ENCODE data around the gene ACRBP.

The ACRBP gene

DNA sequence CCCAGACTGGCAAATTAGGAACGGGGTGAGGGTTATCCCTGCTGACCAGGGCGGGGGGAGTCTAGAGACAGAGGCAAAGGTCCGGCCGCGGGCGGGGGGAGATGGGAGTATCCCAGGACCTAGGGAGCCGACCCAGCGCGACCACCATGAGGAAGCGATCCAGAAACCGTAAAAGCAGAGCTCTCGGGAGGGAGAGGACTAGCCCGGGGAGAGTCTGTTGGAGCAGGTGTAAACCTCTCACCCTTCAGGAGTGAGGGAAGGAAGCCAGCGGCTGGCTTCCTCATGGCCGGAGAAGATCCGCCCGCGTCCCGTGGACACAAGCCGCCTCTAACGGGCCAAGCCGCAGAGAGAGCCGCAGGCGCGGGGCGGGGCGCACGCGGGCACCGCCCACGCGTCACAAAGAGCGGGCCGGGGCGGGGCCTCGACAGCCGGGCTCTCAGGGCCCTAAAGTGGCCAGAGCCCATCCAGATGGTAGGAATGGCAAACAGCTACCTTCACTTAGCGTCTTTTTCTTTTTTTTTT lies at the start of gene ACRBP:
Gene ACRBP, minus strand, starts transcription at position 350 of the 522 bp plus-strand sequence. Its CDS starts 66 bp downstream, at position 284.
- no peak for DNase-seq (ENCODE audit: low read depth, low spot score)

DNA sequence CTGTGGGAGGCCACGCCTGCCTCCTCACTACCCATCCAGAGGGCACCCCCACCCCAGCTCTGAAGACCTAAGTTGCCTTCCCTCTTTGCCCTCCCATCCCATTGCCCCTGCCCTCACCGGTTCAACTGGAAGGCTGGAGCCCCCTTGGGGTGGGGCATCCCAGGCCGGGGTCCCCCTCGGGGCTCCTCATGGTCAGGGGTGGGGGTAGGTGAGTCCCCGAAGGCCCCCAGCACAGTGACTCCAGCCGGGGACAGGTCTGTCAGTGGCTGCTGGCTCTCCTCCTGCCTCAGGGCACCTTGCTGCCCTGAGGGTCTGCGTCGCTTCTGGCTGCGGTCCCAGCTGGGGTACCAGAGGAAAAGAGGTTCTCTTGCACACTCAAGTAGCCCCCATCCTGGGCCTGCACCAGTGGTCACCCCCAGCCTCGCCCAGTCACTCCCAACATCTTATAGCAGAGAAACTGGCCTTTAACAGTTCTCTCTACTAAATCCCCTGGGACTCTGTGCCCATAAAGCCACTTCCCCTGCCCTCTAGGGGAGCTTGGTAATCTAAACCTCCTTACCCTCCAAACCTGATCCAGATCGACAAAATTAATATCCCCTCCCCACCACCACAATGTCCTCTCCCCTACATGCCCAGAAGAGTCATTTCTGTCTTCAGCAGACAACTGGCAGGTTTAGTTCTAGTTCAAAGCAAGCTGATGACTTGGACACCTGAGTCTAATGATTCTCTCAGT lies 48.2 kb upstream of the ACRBP start:
- no peak for DNase-seq (ENCODE audit: low read depth, low spot score)

DNA sequence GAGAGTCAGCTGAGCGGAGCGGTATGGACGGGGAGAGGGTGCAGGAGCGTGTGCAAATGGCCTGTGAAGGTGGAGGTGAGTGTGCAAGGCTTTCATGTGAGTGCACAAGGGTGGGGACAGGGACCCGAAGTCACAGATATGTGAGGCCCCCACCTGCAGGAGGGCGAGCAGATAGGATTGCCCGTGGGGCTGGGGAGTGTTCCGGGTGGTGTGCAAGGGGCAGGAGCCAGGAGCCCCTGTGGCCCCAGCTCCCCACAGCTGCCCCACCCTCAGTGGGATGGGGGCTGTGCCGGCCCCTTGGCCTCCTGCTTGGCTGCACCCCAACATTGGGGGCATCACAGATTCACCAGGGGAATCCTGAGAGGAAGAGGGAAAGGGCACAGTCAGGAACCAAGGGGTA lies 47.5 kb upstream of the ACRBP start:
- no peak for DNase-seq (ENCODE audit: low read depth, low spot score)

DNA sequence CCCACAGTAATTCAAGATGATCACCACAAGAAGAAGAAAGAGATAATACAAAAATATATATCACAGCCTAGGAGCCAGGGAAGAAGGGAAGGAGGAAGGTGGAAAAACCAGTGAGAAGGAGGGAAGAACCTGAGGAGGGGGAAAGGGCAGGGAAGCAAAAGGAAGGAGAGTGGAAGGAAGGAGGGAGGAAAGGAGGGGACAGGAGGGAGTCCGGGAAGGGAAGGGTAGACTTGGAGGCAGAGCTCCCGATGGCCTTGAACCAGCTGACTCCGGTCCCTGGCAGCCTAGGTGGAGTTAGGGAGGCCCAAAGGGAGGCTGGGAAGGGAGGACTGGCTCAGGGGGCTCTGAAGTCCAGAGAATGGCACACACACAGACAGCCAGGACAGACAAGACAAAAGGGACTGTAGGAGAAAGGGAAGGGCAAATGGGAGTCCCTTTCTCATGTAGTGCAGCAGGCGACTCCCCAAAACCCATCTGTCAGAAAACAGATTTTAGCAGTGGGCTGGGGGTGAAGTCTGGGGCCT lies 46.7 kb upstream of the ACRBP start:
- DNase-seq (ENCODE audit: low read depth, low spot score), result no peak

GRCh38 chr12:6692888-6693287 lies 45.7 kb upstream of the ACRBP start:
- DNase-seq (ENCODE audit: low read depth, low spot score), result no peak

DNA sequence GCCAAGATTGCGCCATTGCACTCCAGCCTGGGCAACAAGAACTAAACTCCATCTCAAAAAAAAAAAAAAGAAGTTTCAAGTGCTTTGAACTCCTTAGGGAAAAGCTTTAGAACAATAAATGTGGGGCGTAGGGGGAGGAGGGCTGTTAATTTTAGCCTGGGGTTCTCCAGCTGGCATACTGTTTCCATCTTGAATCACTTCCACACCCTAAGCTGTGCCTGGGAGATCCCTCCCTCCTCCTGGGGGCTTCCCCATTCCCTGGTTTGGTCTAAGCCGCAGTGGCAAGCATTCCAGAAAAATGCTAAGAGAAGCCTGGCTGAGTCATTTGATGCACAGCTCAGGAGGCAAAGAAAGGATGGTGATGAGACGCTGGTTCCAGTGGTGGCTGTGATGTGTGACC lies 44.2 kb upstream of the ACRBP start:
- no peak for DNase-seq (ENCODE audit: low read depth, low spot score)

DNA sequence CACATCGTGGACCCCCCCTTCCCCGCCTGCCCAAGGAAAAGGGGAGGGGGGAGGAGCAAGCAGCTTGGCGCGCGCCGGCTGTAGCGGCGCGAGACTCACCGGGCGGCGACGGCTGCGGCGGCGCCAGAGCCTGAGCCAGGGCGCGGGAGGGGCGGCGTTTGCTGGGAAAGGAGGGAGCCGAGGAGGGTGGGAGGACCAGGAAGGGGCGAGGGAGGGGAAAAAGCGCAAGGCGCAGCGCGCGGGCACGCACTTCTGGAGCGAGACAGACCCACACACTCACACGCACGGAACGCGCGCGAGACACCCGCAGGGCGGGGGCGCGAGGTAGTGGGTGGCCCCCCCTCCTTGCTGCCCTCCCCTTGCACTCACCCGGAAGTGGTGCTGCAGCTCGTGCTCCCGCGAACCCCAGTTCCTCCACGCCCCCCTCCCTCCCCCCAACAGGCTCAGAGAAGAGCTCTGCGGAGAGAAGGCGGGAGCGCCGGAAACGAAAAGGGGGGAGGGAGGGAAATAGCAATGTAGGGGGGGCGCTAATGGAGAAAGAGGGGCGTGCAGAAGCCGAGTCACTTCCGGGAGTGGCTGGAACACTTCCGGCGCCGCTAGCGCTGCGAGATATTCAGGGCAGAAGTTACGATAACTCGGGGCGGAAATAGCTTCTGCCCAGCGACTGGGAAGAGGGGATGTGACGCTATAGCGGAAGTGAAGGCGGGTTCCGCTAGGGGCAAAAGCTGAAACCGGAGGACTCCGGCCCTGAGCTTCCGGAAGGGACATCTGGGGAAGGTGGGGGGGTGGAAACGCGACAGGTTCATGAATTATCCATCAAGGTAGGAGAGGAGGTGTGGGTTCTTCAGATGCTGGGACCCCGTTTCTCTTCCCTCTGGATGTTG lies 42.0 kb upstream of the ACRBP start, which contains the start of gene ZNF384:
Gene ZNF384, minus strand, starts transcription at position 377 of the 884 bp plus-strand sequence. CDS start 9,855 bp downstream, outside the sequence.
- peak; percentile 93 for DNase-seq (ENCODE audit: low read depth, low spot score)

DNA sequence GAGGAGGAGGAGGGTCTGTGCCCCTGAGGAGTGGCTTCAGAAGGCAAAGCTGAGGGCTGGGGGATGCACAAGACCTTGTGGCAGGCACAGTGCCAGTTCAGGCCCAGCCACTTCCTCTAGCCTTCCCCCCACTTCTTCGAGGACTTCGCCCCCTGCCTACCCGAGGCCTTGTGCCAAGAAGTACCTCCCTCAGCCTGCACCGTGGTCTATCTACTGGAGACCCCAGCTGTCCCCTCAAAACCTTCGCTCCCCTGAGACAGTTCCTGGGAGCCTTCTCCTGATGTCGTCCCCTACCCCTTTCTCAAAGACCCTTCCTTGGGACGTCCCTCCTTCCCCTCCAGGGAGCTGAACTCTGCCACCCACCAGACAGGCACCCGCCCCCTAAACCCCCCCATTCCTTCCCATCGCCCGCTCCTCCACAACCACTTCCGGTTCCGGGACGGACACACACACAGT lies 41.3 kb upstream of the ACRBP start:
- DNase-seq (ENCODE audit: low read depth, low spot score), result no peak

DNA sequence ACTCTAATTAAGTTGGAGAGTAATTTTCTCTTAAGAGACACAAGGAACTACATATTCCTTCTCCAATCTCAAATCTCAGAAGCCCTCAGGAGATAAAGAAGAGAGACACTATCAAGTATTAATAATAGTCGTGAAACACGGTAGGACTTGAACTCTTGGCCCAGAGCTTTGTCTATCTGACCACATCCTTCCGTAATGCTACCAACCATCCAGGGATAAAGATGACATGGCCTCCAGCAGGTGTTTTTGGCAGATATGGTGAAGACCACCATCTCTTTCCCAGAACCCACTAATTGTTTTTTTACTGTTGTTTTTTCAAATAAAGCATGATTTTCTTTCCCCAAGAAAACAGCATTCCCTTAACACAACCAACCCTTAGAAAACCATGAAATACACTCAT lies 38.6 kb upstream of the ACRBP start:
- DNase-seq (ENCODE audit: low read depth, low spot score), result no peak

- no peak for DNase-seq (ENCODE audit: low read depth, low spot score)
These were observed 37.4 kb upstream of the ACRBP start for GRCh38 chr12:6684609-6685008.

DNA sequence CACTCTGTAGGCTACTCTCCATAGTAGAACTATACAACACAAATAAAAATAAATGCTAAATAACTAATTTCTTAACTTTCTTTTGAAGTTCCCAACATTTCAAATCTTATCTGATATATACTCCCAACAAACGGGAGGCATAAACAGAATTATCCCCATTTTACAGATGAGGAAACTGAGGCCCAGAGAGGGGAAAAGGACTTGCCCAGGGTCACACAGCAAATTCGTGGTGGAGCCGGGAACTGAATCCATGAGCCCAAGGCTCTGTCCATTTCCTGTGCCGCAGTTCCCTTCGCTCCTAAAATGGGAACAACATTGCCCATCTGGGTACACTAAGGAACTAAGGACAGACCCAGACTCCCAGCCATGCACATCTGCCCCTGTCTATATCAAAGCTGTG lies 29.7 kb upstream of the ACRBP start:
- no peak for DNase-seq (ENCODE audit: low read depth, low spot score)

DNA sequence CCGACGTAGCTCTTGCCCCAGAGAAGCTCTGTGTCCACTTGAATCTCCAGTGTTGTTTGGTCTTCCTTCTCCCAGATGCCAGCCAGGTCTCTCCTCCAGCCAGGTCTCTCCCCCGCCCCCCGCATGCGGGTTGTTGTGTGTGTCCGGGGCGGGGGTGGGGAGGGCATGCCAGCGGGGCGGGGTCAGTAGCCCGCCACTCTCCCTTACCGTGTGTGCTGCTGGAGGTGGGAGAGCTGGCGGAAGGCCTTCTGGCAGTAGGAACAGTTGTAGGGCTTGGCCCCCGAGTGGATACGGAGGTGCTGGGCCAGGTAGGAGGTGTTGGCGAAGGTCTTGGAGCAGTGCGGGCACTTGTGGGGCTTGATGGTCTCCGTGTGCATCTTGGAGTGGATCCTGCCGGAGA lies 24.9 kb upstream of the ACRBP start:
- DNase-seq (ENCODE audit: low read depth, low spot score), result no peak

GRCh38 chr12:6667559-6668210 lies 20.5 kb upstream of the ACRBP start:
- DNase-seq (ENCODE audit: low read depth, low spot score), result no peak

DNA sequence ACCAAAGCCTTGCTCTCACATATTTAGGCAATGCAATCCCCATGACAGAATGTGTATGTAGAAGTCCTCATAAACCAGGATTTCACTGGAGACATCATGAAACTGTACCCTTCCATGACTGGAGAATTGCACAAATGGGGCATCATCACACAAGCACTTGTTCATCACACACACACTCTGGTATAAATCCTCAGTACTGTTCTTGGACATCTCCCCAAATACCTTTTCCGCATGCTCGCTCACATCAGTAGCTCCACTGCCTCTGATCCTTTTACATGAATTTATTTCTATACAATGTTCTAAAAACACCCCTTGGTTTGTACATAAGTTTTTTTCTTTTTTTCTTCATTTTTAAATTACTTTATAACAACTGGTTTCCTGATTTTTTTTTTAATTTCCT lies 19.0 kb upstream of the ACRBP start:
- no peak for DNase-seq (ENCODE audit: low read depth, low spot score)

DNA sequence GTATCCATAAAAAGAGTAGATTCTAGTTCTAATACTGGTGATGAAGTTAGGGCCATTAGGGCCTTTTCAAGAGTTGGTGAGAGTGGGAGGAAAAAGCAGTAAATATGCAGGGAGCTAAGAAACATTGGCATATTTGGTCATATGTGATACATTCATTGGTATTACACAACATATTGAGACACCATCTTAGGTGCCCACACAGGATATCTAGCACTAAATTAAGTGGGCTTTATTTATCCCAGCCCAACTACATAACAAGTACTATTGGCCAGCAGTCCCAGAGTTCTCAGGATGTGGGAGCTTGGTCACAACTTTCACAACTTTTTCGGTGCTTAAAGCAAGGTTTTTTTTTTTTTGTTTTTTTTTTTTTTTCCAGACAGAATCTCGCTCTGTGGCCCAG lies 17.7 kb upstream of the ACRBP start:
- no peak for DNase-seq (ENCODE audit: low read depth, low spot score)

GRCh38 chr12:6662906-6663742 lies 15.9 kb upstream of the ACRBP start, which contains the start of gene ING4:
TSS of gene ING4 (minus strand) at chr12:6663119. CDS start at chr12:6663101, 18 bp downstream.
- peak; percentile 97 for DNase-seq (ENCODE audit: low read depth, low spot score)

- no peak for DNase-seq (ENCODE audit: low read depth, low spot score)
These were observed 15.3 kb upstream of the ACRBP start for GRCh38 chr12:6662602-6662905.

GRCh38 chr12:6653987-6654386 lies 6.8 kb upstream of the ACRBP start:
- DNase-seq (ENCODE audit: low read depth, low spot score), result no peak

GRCh38 chr12:6653342-6653741 lies 6.1 kb upstream of the ACRBP start:
- DNase-seq (ENCODE audit: low read depth, low spot score), result no peak

- DNase-seq (ENCODE audit: low read depth, low spot score), result no peak
These were observed 5.2 kb upstream of the ACRBP start for GRCh38 chr12:6652391-6652790.

DNA sequence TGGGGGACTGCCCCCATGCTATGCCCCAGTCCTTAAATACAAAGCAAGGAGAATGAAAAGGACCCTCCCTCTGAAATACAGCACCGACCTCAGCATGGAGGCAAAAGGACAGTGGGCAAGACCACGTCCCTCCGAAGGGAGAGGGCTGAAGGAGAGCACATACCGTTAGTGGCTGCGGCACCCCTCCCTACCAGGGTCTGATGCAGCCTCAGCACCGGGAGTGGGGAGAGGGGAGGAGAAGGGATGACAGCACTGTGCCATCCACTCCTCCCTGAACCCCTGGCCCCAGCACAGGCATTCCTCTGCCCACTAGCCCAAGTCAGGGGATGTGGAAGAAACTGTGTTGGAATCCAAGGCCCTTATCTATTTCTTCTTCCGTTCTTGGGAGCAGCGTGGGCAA lies 3.6 kb upstream of the ACRBP start:
- DNase-seq (ENCODE audit: low read depth, low spot score), result no peak
